WTC11 (cell line): ENCODE results near the gene PCLAF. TPM values are rescaled to one million over a fixed set of nuclear protein-coding genes. Genes with fewer than 3 reads are reported as not detected.
A peak's percentile ranks its signal among the peaks of the same experiment; 100 is the strongest.

Experiments
- ATAC-seq: fragments of 200-7000 bp; cut with Tn5 transposase; 2 replicates; pipeline ENCODE4 v1.10.0; 2021; ENCODE audit warnings: mild to moderate bottlenecking, moderate library complexity
- CTCF ChIA-PET: fragments of 300-600 bp; sonication (Branson Sonifier 250); formaldehyde crosslinking; loops from one replicate; lab custom pipeline; 2021; ENCODE audit warnings: antibody characterized with exemption; lab: Charles Lee
- POLR2A ChIA-PET: fragments of 350-600 bp; sonication (Branson Sonifier 250); formaldehyde crosslinking; loops from one replicate; lab custom pipeline; 2021; ENCODE audit warnings: antibody characterized with exemption; lab: Charles Lee
- DNase-seq: peaks from one replicate; pipeline ENCODE4 v3.0.0; 2021; ENCODE audit warnings: low spot score
- H3K27ac Mint-ChIP-seq: 2 replicates; pipeline ENCODE4 v1.8.0; 2021; ENCODE audit warnings: mixed read lengths
- H3K27me3 Mint-ChIP-seq: 2 replicates; pipeline ENCODE4 v1.8.0; 2021; ENCODE audit warnings: low read depth, mild to moderate bottlenecking, moderate library complexity, mixed read lengths
- H3K36me3 Mint-ChIP-seq: 2 replicates; pipeline ENCODE4 v1.8.0; 2021; ENCODE audit warnings: mixed read lengths
- H3K4me1 Mint-ChIP-seq: 2 replicates; pipeline ENCODE4 v1.8.0; 2022; ENCODE audit warnings: mixed read lengths
- H3K4me3 Mint-ChIP-seq: 2 replicates; pipeline ENCODE4 v1.8.0; 2021; ENCODE audit warnings: mild to moderate bottlenecking, moderate library complexity, mixed read lengths
- H3K9me3 Mint-ChIP-seq: 2 replicates; pipeline ENCODE4 v1.8.0; 2021; ENCODE audit warnings: mixed read lengths
- ARID4B ChIP-seq: sonication (generic); formaldehyde crosslinking; IDR thresholded peaks from 2 replicates; pipeline ENCODE4 v1.8.0; 2023; ENCODE audit warnings: missing genetic modification reagents, mild to moderate bottlenecking, borderline replicate concordance
- ATF1 ChIP-seq: sonication (generic); formaldehyde crosslinking; IDR thresholded peaks from 2 replicates; pipeline ENCODE4 v1.8.1; 2023; ENCODE audit warnings: mild to moderate bottlenecking, moderate library complexity, missing genetic modification reagents
- E2F1 ChIP-seq: sonication (generic); formaldehyde crosslinking; IDR thresholded peaks from 2 replicates; pipeline ENCODE4 v1.8.0; 2022; ENCODE audit warnings: mild to moderate bottlenecking, missing genetic modification reagents
- ESRRA ChIP-seq: sonication (generic); formaldehyde crosslinking; IDR thresholded peaks from 2 replicates; pipeline ENCODE4 v1.8.1; 2022; ENCODE audit warnings: mild to moderate bottlenecking, missing genetic modification reagents, borderline replicate concordance
- FOXJ3 ChIP-seq: sonication (generic); formaldehyde crosslinking; IDR thresholded peaks from 2 replicates; pipeline ENCODE4 v1.9.0; 2021; ENCODE audit warnings: missing genetic modification reagents, mild to moderate bottlenecking, borderline replicate concordance
- FOXK1 ChIP-seq: sonication (generic); formaldehyde crosslinking; IDR thresholded peaks from 2 replicates; pipeline ENCODE4 v1.8.0; 2022; ENCODE audit warnings: mild to moderate bottlenecking, moderate library complexity, missing genetic modification reagents
- GABPB1 ChIP-seq: sonication (generic); formaldehyde crosslinking; IDR thresholded peaks from 2 replicates; pipeline ENCODE4 v1.8.1; 2023; ENCODE audit warnings: mild to moderate bottlenecking, missing genetic modification reagents
- JUN ChIP-seq: sonication (generic); formaldehyde crosslinking; IDR thresholded peaks from 2 replicates; pipeline ENCODE4 v1.8.0; 2023; ENCODE audit warnings: mild to moderate bottlenecking, missing genetic modification reagents
- NFATC4 ChIP-seq: fragments of 250-450 bp; sonication (Bioruptor Pico); IDR thresholded peaks from 2 replicates; pipeline ENCODE4 v1.9.0; 2021; ENCODE audit warnings: mild to moderate bottlenecking
- NFYB ChIP-seq: sonication (generic); formaldehyde crosslinking; conservative IDR thresholded peaks from 2 replicates; pipeline ENCODE4 v1.8.0; 2022; ENCODE audit warnings: low read depth, missing genetic modification reagents
- NR2C2 ChIP-seq: sonication (generic); formaldehyde crosslinking; IDR thresholded peaks from 2 replicates; pipeline ENCODE4 v1.8.0; 2022; ENCODE audit warnings: mild to moderate bottlenecking, missing genetic modification reagents
- SMAD4 ChIP-seq: sonication (generic); formaldehyde crosslinking; IDR thresholded peaks from 2 replicates; pipeline ENCODE4 v1.8.0; 2022; ENCODE audit warnings: mild to moderate bottlenecking, missing genetic modification reagents
- SP1 ChIP-seq: sonication (generic); formaldehyde crosslinking; conservative IDR thresholded peaks from 2 replicates; pipeline ENCODE4 v1.8.1; 2022; ENCODE audit warnings: missing genetic modification reagents
- TEAD1 ChIP-seq: sonication (generic); formaldehyde crosslinking; IDR thresholded peaks from 2 replicates; pipeline ENCODE4 v1.8.0; 2022; ENCODE audit warnings: mild to moderate bottlenecking, missing genetic modification reagents
- TP53 ChIP-seq: sonication (generic); formaldehyde crosslinking; IDR thresholded peaks from 2 replicates; pipeline ENCODE4 v1.8.1; 2023; ENCODE audit warnings: mild to moderate bottlenecking, missing genetic modification reagents
- USF2 ChIP-seq: sonication (generic); formaldehyde crosslinking; IDR thresholded peaks from 2 replicates; pipeline ENCODE4 v1.8.1; 2023; ENCODE audit warnings: mild to moderate bottlenecking, missing genetic modification reagents, moderate library complexity
- ZBTB21 ChIP-seq: sonication (generic); formaldehyde crosslinking; IDR thresholded peaks from 2 replicates; pipeline ENCODE4 v1.8.1; 2023; ENCODE audit warnings: mild to moderate bottlenecking, missing genetic modification reagents, borderline replicate concordance
- ZNF219 ChIP-seq: sonication (generic); formaldehyde crosslinking; IDR thresholded peaks from 2 replicates; pipeline ENCODE4 v1.8.0; 2023; ENCODE audit warnings: missing genetic modification reagents, mild to moderate bottlenecking, borderline replicate concordance
- ZNF317 ChIP-seq: sonication (generic); formaldehyde crosslinking; IDR thresholded peaks from 2 replicates; pipeline ENCODE4 v1.8.1; 2023; ENCODE audit warnings: low read depth, mild to moderate bottlenecking, moderate library complexity, missing genetic modification reagents, borderline replicate concordance
- ZNF423 ChIP-seq: fragments of 250-450 bp; sonication (Bioruptor Pico); IDR thresholded peaks from 2 replicates; pipeline ENCODE4 v2.1.2; 2022; ENCODE audit warnings: mild to moderate bottlenecking, moderate library complexity
- ZNF671 ChIP-seq: fragments of 250-450 bp; sonication (Bioruptor Pico); IDR thresholded peaks from 2 replicates; pipeline ENCODE4 v1.8.0; 2021; ENCODE audit warnings: mild to moderate bottlenecking
- total RNA-seq: library from RNA; stranded (reverse); gene quantifications from 3 replicates; pipeline ENCODE4 v1.2.3, GENCODE V29; 2021
- TF ChIP-seq, protein P1 (sequence below): sonication (generic); formaldehyde crosslinking; IDR thresholded peaks from 2 replicates; pipeline ENCODE4 v1.8.0; 2022; ENCODE audit warnings: mild to moderate bottlenecking, missing genetic modification reagents
- TF ChIP-seq, protein P2 (sequence below): fragments of 250-450 bp; sonication (Bioruptor Pico); IDR thresholded peaks from 2 replicates; pipeline ENCODE4 v1.9.0; 2021; ENCODE audit warnings: mild to moderate bottlenecking
- TF ChIP-seq, protein P3 (sequence below): fragments of 250-450 bp; sonication (Bioruptor Pico); IDR thresholded peaks from 2 replicates; pipeline ENCODE4 v1.9.0; 2021; ENCODE audit warnings: mild to moderate bottlenecking

The PCLAF gene
- total RNA-seq, 1 experiment from 2014 or later, result 27.2 TPM

DNA sequence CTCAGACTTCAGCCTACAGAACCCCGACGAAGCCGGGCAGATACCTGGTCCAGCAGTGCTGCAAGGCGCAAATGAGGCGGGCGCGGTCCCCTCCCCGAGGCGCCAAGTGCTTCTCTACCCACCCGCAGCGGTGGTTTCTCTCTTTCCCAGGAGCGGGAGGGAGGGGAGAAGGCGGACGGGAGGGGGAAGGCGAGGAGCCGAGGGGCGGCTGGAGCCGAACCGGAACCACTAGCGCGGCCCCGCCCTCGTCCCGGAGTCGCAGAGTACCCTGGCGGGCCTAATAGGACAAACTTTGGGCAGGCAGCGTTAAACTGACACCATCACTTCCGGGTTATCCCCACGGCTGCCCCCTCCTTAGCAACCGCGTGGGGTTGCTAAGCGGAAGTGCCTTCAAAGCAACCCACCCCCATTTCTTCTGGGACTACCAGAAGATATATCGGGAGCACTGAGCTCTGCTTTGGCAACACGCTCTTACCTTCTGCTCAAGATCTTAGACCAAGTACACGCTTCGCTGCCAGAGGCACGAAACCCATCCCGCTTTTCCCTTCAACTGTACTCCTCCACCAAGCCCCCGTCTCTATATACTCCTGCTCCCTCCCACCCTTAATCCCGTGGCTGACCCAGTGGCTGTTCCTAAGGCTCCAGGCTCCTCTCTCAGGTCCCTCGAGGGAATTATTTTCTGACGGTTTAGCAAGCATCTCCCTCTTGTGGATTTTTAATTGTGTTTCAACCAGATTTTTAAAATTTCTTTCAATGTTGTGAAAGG, 25.1 kb downstream of the PCLAF start, which contains the start of gene CSNK1G1:
CSNK1G1 (minus strand) TSS at position 230 of the 766 bp plus-strand sequence. CDS start 55,674 bp downstream, outside the sequence.
- CTCF ChIA-PET, result interaction anchor here (0.6 to 1.5 kb wide), 4 partner anchors 21 to 203 kb away, joined by 3 to 4 read pairs (median 4); partner anchors contain the start of gene TRIP4
- ATAC-seq, result peak; percentile 98
- H3K4me3 Mint-ChIP-seq, result peak within 1 kb of the TSS; percentile 95

More for the DNA sequence above, 25.1 kb downstream of the PCLAF start, which contains the start of gene CSNK1G1:
- H3K9me3 Mint-ChIP-seq, result no peaks in the 10 kb centered on the region
- DNase-seq, result peak; percentile 96
- peak within 1 kb of the TSS; percentile 98 for H3K27ac Mint-ChIP-seq
- no peaks in the 10 kb centered on the region for H3K27me3 Mint-ChIP-seq
- peaks cover 12% of the 10 kb centered on the region for H3K4me1 Mint-ChIP-seq
- POLR2A ChIA-PET, result interaction anchor here (0.6 kb wide), 1 partner anchor 35 kb away, joined by 4 read pairs; no protein-coding TSS in a partner anchor
- H3K36me3 Mint-ChIP-seq, result no peaks in the 10 kb centered on the region
- TF ChIP-seq NFATC4 (CRISPR knock-in tag), result no peak
- TF ChIP-seq FOXK1 (CRISPR knock-in tag), result 0 out of 2 replicates have a peak, but pooled peaks have one; percentile 17
- TF ChIP-seq TEAD1 (CRISPR knock-in tag), result no peak
- no peak for TF ChIP-seq FOXJ3
- no peak for TF ChIP-seq USF2 (CRISPR knock-in tag)
- no peak for TF ChIP-seq ATF1 (CRISPR knock-in tag)
- TF ChIP-seq ZNF219 (CRISPR knock-in tag), result no peak
- no peak for TF ChIP-seq ESRRA (CRISPR knock-in tag)
- TF ChIP-seq ZNF423 (CRISPR knock-in tag), result no peak
- TF ChIP-seq TP53, result no peak
- TF ChIP-seq E2F1, result no peak
- peak; percentile 64 for TF ChIP-seq GABPB1 (CRISPR knock-in tag)
- TF ChIP-seq, protein P1, sequence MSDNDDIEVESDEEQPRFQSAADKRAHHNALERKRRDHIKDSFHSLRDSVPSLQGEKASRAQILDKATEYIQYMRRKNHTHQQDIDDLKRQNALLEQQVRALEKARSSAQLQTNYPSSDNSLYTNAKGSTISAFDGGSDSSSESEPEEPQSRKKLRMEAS (CRISPR knock-in tag), result no peak
- TF ChIP-seq ARID4B (CRISPR knock-in tag), result peak; percentile 68; the same call in 1 of the 2 replicates
- TF ChIP-seq NR2C2 (CRISPR knock-in tag), result peak; percentile 96
- TF ChIP-seq, protein P2, sequence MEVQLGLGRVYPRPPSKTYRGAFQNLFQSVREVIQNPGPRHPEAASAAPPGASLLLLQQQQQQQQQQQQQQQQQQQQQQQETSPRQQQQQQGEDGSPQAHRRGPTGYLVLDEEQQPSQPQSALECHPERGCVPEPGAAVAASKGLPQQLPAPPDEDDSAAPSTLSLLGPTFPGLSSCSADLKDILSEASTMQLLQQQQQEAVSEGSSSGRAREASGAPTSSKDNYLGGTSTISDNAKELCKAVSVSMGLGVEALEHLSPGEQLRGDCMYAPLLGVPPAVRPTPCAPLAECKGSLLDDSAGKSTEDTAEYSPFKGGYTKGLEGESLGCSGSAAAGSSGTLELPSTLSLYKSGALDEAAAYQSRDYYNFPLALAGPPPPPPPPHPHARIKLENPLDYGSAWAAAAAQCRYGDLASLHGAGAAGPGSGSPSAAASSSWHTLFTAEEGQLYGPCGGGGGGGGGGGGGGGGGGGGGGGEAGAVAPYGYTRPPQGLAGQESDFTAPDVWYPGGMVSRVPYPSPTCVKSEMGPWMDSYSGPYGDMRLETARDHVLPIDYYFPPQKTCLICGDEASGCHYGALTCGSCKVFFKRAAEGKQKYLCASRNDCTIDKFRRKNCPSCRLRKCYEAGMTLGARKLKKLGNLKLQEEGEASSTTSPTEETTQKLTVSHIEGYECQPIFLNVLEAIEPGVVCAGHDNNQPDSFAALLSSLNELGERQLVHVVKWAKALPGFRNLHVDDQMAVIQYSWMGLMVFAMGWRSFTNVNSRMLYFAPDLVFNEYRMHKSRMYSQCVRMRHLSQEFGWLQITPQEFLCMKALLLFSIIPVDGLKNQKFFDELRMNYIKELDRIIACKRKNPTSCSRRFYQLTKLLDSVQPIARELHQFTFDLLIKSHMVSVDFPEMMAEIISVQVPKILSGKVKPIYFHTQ, result no peak; the same call in 1 of the 2 replicates
- TF ChIP-seq SMAD4, result no peak
- 0 out of 2 replicates have a peak, but pooled peaks have one; percentile 12 for TF ChIP-seq JUN (CRISPR knock-in tag)
- peak; percentile 67; the same call in 1 of the 2 replicates for TF ChIP-seq SP1 (CRISPR knock-in tag)
- no peak for TF ChIP-seq ZBTB21
- TF ChIP-seq ZNF671 (CRISPR knock-in tag), result no peak
- peak; percentile 46 for TF ChIP-seq NFYB
- TF ChIP-seq, protein P3, sequence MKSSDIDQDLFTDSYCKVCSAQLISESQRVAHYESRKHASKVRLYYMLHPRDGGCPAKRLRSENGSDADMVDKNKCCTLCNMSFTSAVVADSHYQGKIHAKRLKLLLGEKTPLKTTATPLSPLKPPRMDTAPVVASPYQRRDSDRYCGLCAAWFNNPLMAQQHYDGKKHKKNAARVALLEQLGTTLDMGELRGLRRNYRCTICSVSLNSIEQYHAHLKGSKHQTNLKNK, result no peak
- no peak for TF ChIP-seq ZNF317 (CRISPR knock-in tag)
